8988T (cell line): ENCODE results near the gene ISL2.

Experiments used
- DNase-seq: peaks from one replicate; pipeline ENCODE4 v3.0.0; 2011

ISL2 gene

GRCh38 chr15:76328106-76328696 is 8.4 kb upstream of the ISL2 start:
- DNase-seq, result no peak

GRCh38 chr15:76328958-76329357 is 7.6 kb upstream of the ISL2 start:
- no peak for DNase-seq

- no peak for DNase-seq
Measured at GRCh38 chr15:76330080-76330680, 6.4 kb upstream of the ISL2 start.

GRCh38 chr15:76332796-76333195 is 3.8 kb upstream of the ISL2 start:
- no peak for DNase-seq

GRCh38 chr15:76333309-76333708 is 3.3 kb upstream of the ISL2 start:
- no peak for DNase-seq

GRCh38 chr15:76333720-76334437 is 2.7 kb upstream of the ISL2 start:
- no peak for DNase-seq

GRCh38 chr15:76334438-76335306 is 1.9 kb upstream of the ISL2 start:
- DNase-seq, result no peak

- DNase-seq, result no peak
Measured at GRCh38 chr15:76335307-76336253, 993 bp upstream of the ISL2 start.

- no peak for DNase-seq
Measured at GRCh38 chr15:76337059-76337695, 604 bp downstream of the ISL2 start.

- no peak for DNase-seq
Measured at GRCh38 chr15:76337696-76338485, 1.3 kb downstream of the ISL2 start.

GRCh38 chr15:76338486-76339304 is 2.1 kb downstream of the ISL2 start:
- DNase-seq, result no peak

- DNase-seq, result no peak
Measured at GRCh38 chr15:76339305-76340197, 3.0 kb downstream of the ISL2 start.

- peak; percentile 79 for DNase-seq
Measured at GRCh38 chr15:76340198-76340802, 3.7 kb downstream of the ISL2 start.

GRCh38 chr15:76340803-76341365 is 4.3 kb downstream of the ISL2 start:
- peak; percentile 90 for DNase-seq

GRCh38 chr15:76341366-76342057 is 4.9 kb downstream of the ISL2 start:
- DNase-seq, result no peak

GRCh38 chr15:76342058-76342381 is 5.4 kb downstream of the ISL2 start:
- no peak for DNase-seq

- no peak for DNase-seq
Measured at GRCh38 chr15:76342382-76343201, 6.0 kb downstream of the ISL2 start.
